GM12875 (cell line): ENCODE results near the gene CGGBP1.

Source experiments
- H3K4me3 ChIP-seq: one replicate; pipeline ENCODE4 v1.5.1; 2011; ENCODE audit warnings: low read depth, low read length, control low read depth
- TF ChIP-seq, protein P1 (sequence below): IDR thresholded peaks from 2 replicates; pipeline ENCODE4 v1.5.1; 2011; ENCODE audit warnings: low read depth, mild to moderate bottlenecking, control low read depth, inconsistent platforms, low read length, moderate library complexity, borderline replicate concordance; ENCODE audit not compliant: insufficient read depth

CGGBP1 gene, protein sequence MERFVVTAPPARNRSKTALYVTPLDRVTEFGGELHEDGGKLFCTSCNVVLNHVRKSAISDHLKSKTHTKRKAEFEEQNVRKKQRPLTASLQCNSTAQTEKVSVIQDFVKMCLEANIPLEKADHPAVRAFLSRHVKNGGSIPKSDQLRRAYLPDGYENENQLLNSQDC

DNA sequence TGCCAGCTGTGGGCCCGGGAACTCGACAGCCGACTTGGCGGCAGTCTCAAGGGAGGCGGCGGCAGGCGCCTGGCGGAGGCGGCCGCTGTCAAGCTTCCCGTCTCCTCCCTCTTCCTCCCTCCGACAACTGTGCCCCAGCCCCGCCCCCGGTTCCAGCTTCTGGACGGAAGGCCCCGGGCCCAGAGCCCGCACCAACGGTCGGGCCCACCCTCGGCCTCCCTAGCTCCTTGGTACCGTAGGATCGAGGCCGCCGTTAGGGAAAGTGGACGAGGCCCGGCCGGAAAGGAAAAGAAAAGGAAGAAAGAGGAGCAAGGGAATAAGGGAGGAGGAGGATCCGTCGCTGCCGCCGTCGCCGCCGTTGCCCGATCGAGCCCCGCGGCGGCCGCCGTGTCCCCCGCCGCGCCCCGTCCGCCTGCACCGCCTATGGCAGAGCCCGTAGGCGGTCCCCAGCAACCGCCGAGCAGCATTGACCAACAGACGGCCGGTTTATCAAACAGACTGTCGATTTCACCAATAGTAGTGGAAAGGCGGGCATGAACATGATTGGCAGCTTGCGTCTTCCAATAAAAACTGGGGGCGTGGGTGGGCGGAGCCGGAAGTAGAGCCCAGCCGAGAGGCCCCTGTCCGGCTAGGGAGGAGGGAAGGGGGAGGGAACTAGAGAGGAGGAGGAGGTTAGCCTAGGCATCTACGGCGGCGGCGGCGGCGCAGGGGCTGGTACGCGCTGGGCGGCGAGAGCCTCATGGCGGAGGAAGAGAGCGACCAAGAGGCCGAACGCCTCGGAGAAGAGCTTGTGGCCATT, at the start of gene CGGBP1, which contains the start of gene ZNF654:
CGGBP1 (minus strand) TSS at position 425 of the 799 bp plus-strand sequence. CDS start 3,029 bp downstream, outside the sequence.
ZNF654 (plus strand) TSS at position 675 of the 799 bp plus-strand sequence; CDS start at position 740, 65 bp downstream.
- TF ChIP-seq, protein P1, sequence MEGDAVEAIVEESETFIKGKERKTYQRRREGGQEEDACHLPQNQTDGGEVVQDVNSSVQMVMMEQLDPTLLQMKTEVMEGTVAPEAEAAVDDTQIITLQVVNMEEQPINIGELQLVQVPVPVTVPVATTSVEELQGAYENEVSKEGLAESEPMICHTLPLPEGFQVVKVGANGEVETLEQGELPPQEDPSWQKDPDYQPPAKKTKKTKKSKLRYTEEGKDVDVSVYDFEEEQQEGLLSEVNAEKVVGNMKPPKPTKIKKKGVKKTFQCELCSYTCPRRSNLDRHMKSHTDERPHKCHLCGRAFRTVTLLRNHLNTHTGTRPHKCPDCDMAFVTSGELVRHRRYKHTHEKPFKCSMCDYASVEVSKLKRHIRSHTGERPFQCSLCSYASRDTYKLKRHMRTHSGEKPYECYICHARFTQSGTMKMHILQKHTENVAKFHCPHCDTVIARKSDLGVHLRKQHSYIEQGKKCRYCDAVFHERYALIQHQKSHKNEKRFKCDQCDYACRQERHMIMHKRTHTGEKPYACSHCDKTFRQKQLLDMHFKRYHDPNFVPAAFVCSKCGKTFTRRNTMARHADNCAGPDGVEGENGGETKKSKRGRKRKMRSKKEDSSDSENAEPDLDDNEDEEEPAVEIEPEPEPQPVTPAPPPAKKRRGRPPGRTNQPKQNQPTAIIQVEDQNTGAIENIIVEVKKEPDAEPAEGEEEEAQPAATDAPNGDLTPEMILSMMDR = no peak
- peak within 1 kb of the TSS; percentile 95 for H3K4me3 ChIP-seq

DNA sequence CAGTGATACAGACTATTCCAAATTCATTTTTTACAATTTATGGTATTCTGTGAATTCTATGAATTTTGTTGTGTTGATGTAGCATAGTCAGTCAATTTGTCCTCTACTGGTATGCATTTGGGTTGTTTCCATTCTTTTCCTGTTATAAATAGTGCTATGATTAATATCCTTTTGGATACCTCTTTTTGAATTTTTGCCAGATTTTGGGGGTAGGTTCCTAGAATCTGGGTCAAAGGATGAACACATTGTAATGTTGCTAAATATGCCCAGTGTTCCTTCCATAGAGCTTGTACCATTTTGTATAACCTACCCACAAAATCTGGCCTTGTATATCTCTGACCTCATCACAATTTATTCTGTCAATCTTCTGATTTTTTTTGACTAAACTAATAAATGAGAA, 46.5 kb upstream of the CGGBP1 start:
- no peak overlapping the region for H3K4me3 ChIP-seq
- TF ChIP-seq, protein P1 = no peak

DNA sequence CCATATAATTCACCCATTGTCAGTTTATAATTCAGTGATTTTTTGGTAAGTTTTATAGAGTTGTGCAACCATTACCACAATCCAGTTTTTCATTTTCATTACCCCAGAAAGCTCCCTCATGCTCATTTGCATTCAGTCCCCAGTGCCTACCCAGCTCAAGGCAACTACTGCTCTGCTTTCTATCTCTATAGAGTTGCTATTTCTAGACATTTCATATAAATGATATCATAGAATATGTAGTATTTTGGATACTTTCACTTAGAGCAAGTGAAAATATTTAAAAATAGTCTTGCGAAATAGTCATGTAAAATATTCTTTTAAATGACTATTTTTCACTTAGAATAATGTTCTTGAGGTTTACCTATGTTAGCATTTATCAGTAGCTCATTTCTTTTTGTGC, 42.3 kb upstream of the CGGBP1 start:
- no peak overlapping the region for H3K4me3 ChIP-seq
- TF ChIP-seq, protein P1 = no peak

DNA sequence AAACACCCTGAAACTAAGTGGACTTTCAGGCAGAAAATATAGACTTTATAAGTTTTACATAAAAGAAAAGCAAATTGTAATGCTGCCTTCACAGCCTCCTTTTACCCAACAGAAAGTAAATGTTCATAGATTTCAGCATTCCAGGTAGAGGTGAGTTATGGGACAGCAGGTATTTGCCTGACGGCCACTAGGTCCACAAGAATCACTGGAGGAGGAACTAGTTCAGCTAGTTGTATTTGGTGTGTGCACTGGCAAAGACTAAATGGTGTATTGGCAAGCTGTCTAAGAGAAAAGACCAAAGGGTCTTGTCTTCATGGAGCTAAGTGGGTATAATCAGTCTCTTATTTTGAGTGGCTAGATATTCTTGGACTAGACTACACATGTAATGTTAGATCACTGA, 34.5 kb upstream of the CGGBP1 start:
- TF ChIP-seq, protein P1 = no peak
- no peak overlapping the region for H3K4me3 ChIP-seq

DNA sequence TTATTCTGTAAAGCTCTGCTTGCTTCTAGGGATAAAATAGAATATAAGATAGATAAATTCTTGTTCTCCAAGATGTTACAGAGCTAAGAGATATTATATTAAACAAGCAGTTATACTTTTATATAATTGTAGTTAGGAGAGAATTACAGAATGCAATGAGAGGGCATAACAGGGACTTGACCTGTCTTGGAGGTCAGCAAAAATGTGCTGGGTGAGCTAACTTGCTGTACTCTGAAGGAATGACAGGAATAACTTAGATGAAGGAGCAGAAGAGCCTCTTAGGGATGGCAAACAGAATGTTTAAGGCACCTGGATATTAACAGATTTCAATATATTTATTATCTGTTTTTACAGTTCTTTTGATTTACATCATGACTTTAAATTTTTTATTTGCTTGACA, 33.5 kb upstream of the CGGBP1 start:
- no peak overlapping the region for H3K4me3 ChIP-seq
- TF ChIP-seq, protein P1 = no peak

DNA sequence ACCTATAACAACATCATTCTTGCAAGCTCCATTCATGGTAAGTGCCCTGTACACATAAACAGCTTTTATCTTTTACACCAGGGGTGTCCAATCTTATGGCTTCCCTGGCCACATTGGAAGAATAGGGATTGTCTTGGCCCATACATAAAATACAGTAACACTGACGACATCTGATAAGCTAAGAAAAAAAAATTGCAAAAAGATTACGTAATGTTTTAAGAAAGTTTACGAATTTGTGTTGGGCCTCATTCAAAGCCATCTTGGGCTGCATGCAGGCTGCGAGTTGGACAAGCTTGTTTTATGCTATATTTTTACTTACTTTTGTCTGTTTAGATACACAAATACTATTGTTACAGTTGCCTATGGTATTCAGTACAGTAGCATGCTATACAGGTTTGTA, 31.9 kb upstream of the CGGBP1 start:
- TF ChIP-seq, protein P1 = no peak
- H3K4me3 ChIP-seq = no peak overlapping the region

DNA sequence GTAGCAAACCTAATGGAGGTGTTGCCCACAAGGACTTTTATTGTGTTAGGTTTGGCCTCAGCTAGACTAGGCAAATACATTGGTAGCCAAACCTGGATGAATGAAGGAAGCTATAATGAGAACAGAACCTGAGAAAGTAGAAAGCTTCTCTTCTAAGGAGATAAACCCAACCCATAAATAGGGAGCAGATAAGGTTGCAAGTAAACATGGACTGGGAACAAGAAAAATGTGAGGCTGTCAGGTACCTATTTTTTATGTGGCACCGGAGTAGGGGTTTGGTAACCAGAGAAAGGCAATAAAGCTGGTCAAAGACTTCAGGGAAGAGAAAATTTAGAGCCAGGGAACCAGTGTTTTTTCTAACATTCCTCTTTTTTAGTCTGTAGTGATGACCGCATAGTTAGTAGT, 25.3 kb upstream of the CGGBP1 start:
- no peak overlapping the region for H3K4me3 ChIP-seq
- TF ChIP-seq, protein P1 = no peak
